Left ventricle myocardium inferior (tissue), 1 donor: ENCODE results near the gene ZNF385C. TPM values are rescaled to one million over a fixed set of nuclear protein-coding genes. Genes with fewer than 3 reads are reported as not detected.

Experiments used
- DNase-seq: peaks from one replicate; pipeline ENCODE4 v3.0.0-alpha.2; 2020
- H3K27ac ChIP-seq: fragments of 200-600 bp; replicated peaks from 2 replicates; pipeline ENCODE4 v1.8.0; 2021
- H3K27me3 ChIP-seq: fragments of 200-600 bp; 2 replicates; pipeline ENCODE4 v1.8.0; 2021; ENCODE audit warnings: low read depth
- H3K36me3 ChIP-seq: fragments of 200-600 bp; 2 replicates; pipeline ENCODE4 v1.8.0; 2021
- H3K4me1 ChIP-seq: fragments of 200-600 bp; 2 replicates; pipeline ENCODE4 v1.8.0; 2021
- H3K4me3 ChIP-seq: fragments of 200-600 bp; 2 replicates; pipeline ENCODE4 v1.8.0; 2021; ENCODE audit warnings: mild to moderate bottlenecking, moderate library complexity
- H3K9me3 ChIP-seq: fragments of 200-600 bp; replicated peaks from 2 replicates; pipeline ENCODE4 v1.8.0; 2021
- intact Hi-C: fragments of 100-400 bp; cut with micrococcal nuclease; formaldehyde crosslinking; loops from one replicate; pipeline ENCODE4 v1.11.0; 2022
- total RNA-seq: library from RNA; stranded (reverse); fragmentation: NEBNext Ultra II Directional; extraction: Animal tissue kit (Norgen Biotek cat#: 25700); gene quantifications from one replicate; pipeline ENCODE4 v1.2.1, GENCODE V29; 2021
- TF ChIP-seq, protein P1 (sequence below): fragments of 200-600 bp; IDR thresholded peaks from 2 replicates; pipeline ENCODE4 v1.8.0; 2021; ENCODE audit warnings: antibody characterized with exemption, mild to moderate bottlenecking, borderline replicate concordance
- donor health status: DM: no; HTN: yes; CAD: no; lungs with severe emphysema.

The ZNF385C gene
- total RNA-seq, 1 donor from 2014 or later, result 0.49 TPM

DNA sequence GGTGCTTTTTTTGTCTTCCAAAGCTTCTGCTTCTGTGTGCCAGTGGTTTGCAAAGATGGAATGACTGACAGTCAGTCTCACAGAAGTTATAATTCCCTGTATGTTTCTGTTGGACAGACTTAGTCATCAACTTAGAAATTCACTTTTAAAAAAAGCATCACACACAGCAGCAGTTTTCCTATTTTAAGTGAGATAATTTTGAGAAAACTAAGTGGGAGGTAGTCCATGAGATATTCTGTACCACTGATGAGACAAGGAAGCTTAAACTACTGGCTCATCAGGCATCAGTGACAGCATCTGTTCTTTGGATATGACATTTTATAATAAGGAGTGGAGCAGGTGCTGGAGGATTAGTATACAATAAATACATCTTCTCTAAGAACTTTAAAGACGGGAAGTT is 111.6 kb downstream of the ZNF385C start:
- Histone ChIP-seq H3K9me3 (no peaks in the 10 kb centered on the region), H3K36me3 (peaks cover 97% of the 10 kb centered on the region), H3K27me3 (no peaks in the 10 kb centered on the region), H3K4me3 (no peak overlapping the region), H3K27ac (no peak overlapping the region), H3K4me1 (no peaks in the 10 kb centered on the region)
- no peak for DNase-seq
- intact Hi-C loops, result no loop called here
- TF ChIP-seq, protein P1, sequence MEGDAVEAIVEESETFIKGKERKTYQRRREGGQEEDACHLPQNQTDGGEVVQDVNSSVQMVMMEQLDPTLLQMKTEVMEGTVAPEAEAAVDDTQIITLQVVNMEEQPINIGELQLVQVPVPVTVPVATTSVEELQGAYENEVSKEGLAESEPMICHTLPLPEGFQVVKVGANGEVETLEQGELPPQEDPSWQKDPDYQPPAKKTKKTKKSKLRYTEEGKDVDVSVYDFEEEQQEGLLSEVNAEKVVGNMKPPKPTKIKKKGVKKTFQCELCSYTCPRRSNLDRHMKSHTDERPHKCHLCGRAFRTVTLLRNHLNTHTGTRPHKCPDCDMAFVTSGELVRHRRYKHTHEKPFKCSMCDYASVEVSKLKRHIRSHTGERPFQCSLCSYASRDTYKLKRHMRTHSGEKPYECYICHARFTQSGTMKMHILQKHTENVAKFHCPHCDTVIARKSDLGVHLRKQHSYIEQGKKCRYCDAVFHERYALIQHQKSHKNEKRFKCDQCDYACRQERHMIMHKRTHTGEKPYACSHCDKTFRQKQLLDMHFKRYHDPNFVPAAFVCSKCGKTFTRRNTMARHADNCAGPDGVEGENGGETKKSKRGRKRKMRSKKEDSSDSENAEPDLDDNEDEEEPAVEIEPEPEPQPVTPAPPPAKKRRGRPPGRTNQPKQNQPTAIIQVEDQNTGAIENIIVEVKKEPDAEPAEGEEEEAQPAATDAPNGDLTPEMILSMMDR, result no peak

DNA sequence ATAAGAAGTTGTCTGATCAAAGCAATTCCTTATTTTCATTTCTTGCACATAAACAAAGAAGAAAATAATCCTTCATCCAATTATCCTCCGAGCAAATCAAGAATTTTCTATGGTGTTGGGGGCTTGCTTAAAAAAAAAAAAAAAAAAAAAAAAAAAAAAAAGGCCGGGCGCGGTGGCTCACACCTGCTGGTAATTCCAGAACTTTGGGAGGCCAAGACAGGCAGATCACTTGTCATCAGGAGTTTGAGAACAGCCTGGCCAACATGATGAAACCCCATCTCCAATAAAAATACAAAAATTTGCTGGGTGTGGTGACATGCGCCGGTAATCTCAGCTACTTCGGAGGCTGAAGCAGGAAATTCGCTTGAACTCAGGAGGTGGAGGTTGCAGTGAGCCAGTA is 112.4 kb downstream of the ZNF385C start:
- Histone ChIP-seq H3K9me3 (no peaks in the 10 kb centered on the region), H3K4me3 (no peak overlapping the region), H3K27me3 (no peaks in the 10 kb centered on the region), H3K27ac (no peak overlapping the region), H3K36me3 (peaks cover 97% of the 10 kb centered on the region), H3K4me1 (no peaks in the 10 kb centered on the region)
- TF ChIP-seq, protein P1, result no peak
- no peak for DNase-seq
- intact Hi-C loops, result no loop called here

DNA sequence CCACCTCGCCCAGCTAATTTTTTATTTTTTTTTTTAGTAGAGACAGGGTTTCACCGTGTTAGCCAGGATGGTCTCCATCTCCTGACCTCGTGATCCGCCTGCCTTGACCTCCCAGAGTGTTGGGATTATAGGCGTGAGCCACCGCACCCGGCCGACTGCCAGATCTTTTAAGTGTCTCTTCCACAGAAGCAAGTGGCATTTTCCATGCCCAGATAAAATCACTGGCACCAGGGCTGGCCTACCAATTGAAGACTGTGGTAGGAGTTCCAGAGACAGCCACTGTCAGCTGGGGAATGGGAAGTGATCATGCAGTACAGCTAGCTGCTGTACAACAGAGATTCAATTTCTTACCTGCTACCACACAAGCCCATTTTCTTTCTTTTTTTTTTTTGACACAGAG is 113.8 kb downstream of the ZNF385C start:
- Histone ChIP-seq H3K9me3 (no peaks in the 10 kb centered on the region), H3K36me3 (peaks cover 94% of the 10 kb centered on the region), H3K4me1 (no peaks in the 10 kb centered on the region), H3K27me3 (no peaks in the 10 kb centered on the region), H3K4me3 (no peak overlapping the region), H3K27ac (no peak overlapping the region)
- intact Hi-C loops, result no loop called here
- DNase-seq, result no peak
- TF ChIP-seq, protein P1, result no peak

DNA sequence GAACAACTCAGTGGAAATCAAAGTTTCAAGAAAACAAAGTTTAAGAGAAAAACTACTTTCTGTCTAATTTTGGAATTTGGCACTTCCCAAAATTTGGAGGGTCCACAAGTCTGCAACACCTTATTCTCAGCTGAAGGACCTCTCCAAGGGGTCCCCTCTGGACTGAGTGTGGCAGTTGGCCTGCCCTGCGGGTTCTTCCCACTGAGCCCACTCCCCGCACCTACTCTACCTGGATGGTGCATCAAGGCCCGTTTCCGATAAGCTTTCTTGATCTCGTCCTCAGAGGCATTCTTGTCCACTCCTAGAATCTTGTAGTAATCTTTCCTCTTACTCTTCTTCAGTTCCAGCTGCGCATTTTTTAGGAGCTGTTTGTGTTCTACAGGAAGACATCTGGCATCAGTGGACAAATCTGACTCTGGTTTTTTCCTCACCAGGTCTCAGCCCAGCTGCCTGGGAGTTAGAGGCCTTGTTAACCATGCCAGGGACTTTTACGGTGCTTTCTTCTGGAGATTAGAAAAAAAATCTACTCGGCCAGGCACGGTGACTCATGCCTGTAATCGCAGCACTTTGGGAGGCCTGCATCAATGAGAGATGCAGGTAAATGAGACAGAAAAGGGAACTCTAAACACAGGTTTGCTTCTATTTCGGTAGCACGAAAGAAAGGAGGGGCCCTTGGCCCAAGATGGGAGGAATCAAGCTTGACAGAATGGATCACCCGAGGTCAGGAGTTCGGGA is 116.1 kb downstream of the ZNF385C start:
- TF ChIP-seq, protein P1, result no peak
- H3K4me3 ChIP-seq, result no peak overlapping the region
- no peak overlapping the region for H3K27ac ChIP-seq
- H3K4me1 ChIP-seq, result no peaks in the 10 kb centered on the region
- H3K27me3 ChIP-seq, result no peaks in the 10 kb centered on the region
- DNase-seq, result no peak
- intact Hi-C loops, result no loop called here
- H3K36me3 ChIP-seq, result peaks cover 94% of the 10 kb centered on the region
- no peaks in the 10 kb centered on the region for H3K9me3 ChIP-seq

DNA sequence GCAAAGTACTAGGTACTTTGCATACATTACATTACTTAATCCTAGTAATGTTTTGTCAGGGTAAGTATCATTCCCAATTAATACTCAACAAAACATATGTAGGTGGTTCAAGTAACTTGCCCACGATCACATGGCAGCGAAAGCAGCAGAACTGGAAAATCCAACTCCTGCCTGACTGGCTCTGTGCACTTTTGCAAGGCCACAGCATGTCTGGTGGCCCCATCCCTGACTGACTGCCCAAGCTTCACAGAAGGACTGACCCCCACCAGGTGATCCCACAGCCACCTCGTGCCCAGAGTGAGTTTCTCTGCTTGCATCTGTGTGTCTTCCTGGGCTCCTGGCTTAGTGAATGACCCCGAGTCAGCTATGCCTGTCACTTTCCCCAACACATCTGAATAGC is 120.3 kb downstream of the ZNF385C start:
- TF ChIP-seq, protein P1, result no peak
- no peak for DNase-seq
- Histone ChIP-seq H3K27me3 (no peaks in the 10 kb centered on the region), H3K36me3 (peaks cover 95% of the 10 kb centered on the region), H3K4me1 (peaks cover 17% of the 10 kb centered on the region), H3K27ac (no peak overlapping the region), H3K4me3 (no peak overlapping the region), H3K9me3 (no peaks in the 10 kb centered on the region)
- intact Hi-C loops, result no loop called here
